Activated naive CD4-positive, alpha-beta T cell treated with anti-CD3 and anti-CD28 coated beads for 36 hours (primary cell): ENCODE results near the gene BTN3A1. TPM values are rescaled to one million over a fixed set of nuclear protein-coding genes. Genes with fewer than 3 reads are reported as not detected.
"Not testable (repeated sequence)": the region's sequence is repeated elsewhere in the genome, so short reads cannot be mapped to it uniquely, and the experiment has no call there.

Experiments used
- CTCF ChIA-PET: fragments of 350-600 bp; sonication (Branson Sonifier 250); formaldehyde crosslinking; loops from one replicate; lab custom pipeline; 2021; ENCODE audit warnings: antibody characterized with exemption; lab: Charles Lee
- DNase-seq: peaks from one replicate; pipeline ENCODE4 v3.0.0-alpha.2; 2020
- H3K27ac Mint-ChIP-seq: one replicate; pipeline ENCODE4 v1.8.0; 2021; ENCODE audit warnings: mild to moderate bottlenecking, mixed read lengths
- H3K27me3 Mint-ChIP-seq: one replicate; pipeline ENCODE4 v1.8.0; 2021; ENCODE audit warnings: low read depth, mixed read lengths
- H3K36me3 Mint-ChIP-seq: one replicate; pipeline ENCODE4 v1.8.0; 2021; ENCODE audit warnings: low read depth, mixed read lengths
- H3K4me1 Mint-ChIP-seq: one replicate; pipeline ENCODE4 v1.8.0; 2021; ENCODE audit warnings: low read depth, mixed read lengths
- H3K4me3 Mint-ChIP-seq: one replicate; pipeline ENCODE4 v1.8.0; 2021; ENCODE audit warnings: mild to moderate bottlenecking, moderate library complexity, mixed read lengths
- H3K9me3 Mint-ChIP-seq: one replicate; pipeline ENCODE4 v1.8.0; 2021; ENCODE audit warnings: mixed read lengths
- intact Hi-C: fragments of 100-400 bp; cut with micrococcal nuclease; formaldehyde crosslinking; loops from one replicate; pipeline ENCODE4 v1.15.1; 2023
- total RNA-seq, 2 experiments: library from RNA; stranded (reverse); gene quantifications; one replicate each; pipeline ENCODE4 v1.2.3, GENCODE V29; 2021

The BTN3A1 gene
- total RNA-seq, 2 experiments from 2014 or later, result 37.6 to 40.0 TPM

DNA sequence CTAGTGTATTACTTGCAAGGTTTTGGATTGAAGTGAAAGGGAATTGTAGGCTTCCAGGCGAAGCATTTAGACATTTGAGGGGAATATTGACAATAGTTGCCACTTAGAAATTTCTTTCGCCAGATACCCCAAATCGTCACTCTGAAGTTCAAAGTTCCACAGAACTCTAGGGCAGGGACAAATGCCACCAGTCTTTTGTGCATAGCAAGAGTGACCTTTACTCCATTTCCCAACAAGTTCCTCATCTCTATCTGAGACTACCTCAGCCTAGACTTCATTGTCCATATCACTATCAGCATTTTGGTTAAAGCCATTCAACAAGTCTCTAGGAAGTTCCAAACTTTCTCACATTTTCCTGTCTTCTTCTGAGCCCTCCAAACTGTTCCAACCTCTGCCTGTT lies 16.7 kb downstream of the BTN3A1 start:
- DNase-seq, H3K27me3 Mint-ChIP-seq, intact Hi-C loops, H3K4me3 Mint-ChIP-seq, H3K27ac Mint-ChIP-seq, H3K4me1 Mint-ChIP-seq: not testable (repeated sequence)
- peaks cover 28% of the 10 kb centered on the region for H3K9me3 Mint-ChIP-seq
- peaks cover 19% of the 10 kb centered on the region for H3K36me3 Mint-ChIP-seq
- CTCF ChIA-PET, result interaction anchor here (0.6 to 1.4 kb wide), 3 partner anchors 65 to 78 kb away, joined by 3 to 6 read pairs (median 4); no protein-coding TSS in a partner anchor

DNA sequence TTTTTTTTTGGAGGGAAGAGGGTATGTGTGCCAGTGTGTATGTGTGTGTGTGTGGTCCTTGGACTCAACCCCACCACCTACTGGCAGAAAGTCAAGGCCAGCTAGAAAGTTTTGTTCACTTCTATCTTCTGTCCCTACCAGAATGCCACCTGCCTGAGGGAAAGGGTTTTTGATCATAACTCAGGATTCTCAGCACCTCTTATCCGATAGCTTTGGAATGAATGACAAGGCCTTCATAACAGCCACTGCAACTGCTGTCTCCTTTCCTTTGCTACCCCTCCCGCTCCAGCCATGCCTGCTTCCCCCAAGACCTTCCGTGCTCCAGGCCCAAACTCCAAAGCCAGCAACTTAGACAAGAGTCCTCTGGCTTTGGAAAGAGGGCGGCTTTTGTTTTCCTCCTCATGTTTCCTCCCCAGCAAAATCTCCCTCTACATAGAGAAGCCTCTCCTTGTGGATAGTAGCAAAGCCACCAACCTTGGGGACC lies 18.7 kb downstream of the BTN3A1 start:
- H3K9me3 Mint-ChIP-seq, result peaks cover 28% of the 10 kb centered on the region
- CTCF ChIA-PET, result interaction anchor here (1.2 to 1.5 kb wide), 2 partner anchors 74 to 80 kb away, joined by 3 to 4 read pairs; no protein-coding TSS in a partner anchor
- intact Hi-C loops, result loop anchor here (1.0 kb wide), 2 partner anchors 18 to 79 kb away; partner anchors contain the start of gene BTN3A1
- H3K4me3 Mint-ChIP-seq, result no peak overlapping the region
- peak; percentile 38 for DNase-seq
- peaks cover 4% of the 10 kb centered on the region for H3K4me1 Mint-ChIP-seq
- H3K27me3 Mint-ChIP-seq, result no peaks in the 10 kb centered on the region
- no peak overlapping the region for H3K27ac Mint-ChIP-seq
- peaks cover 14% of the 10 kb centered on the region for H3K36me3 Mint-ChIP-seq

DNA sequence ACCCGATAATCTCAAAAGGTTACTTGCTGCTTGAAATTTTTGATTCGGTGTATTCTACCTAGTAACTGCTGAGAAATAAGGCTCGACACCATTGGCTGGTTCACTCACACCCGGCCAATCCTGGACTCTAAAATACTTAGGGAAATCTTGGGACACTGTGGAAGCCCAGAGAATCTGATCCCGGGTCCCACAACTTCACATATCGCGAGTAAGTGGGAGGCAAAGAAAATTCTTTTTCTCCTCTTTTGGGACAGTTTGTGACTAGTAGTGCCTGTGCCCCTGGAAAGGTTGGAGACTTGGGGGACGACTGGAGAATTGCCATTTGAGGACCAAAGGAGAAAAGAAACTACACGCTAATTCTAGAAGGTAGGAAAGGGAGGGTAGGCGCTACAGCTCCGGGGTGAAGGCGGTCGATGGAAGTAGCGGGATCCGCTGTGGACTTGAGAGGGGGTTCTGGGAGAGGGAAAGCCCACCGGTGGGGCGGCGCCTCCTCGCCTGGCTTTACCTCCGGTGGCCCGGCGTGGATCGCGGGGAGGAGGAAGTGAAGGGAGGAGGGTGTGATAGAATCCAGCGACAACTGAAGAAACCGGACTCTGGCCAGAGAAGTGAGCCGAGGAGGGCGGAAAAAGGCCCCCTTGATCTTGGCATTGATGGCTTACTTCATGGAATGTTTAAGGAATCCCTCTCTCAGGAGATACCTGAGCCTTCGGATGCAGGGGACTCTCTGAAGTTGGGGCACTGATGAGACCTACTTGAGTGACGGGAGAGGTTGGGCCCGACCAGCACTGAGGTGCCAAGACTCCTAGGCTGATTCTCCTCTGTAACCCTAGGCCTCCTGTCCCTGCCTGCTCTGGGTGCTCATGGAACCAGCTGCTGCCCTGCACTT lies 19.4 kb downstream of the BTN3A1 start:
- DNase-seq, result peak; percentile 61
- Mint-ChIP-seq H3K9me3 (peaks cover 25% of the 10 kb centered on the region), H3K36me3 (peaks cover 9% of the 10 kb centered on the region), H3K4me3 (no peak overlapping the region), H3K4me1 (peaks cover 4% of the 10 kb centered on the region), H3K27ac (peak overlapping the region; percentile 27), H3K27me3 (no peaks in the 10 kb centered on the region)
- intact Hi-C loops, result no loop called here
- CTCF ChIA-PET, result interaction anchor here (1.2 to 1.5 kb wide), 2 partner anchors 73 to 80 kb away, joined by 3 to 4 read pairs; no protein-coding TSS in a partner anchor

DNA sequence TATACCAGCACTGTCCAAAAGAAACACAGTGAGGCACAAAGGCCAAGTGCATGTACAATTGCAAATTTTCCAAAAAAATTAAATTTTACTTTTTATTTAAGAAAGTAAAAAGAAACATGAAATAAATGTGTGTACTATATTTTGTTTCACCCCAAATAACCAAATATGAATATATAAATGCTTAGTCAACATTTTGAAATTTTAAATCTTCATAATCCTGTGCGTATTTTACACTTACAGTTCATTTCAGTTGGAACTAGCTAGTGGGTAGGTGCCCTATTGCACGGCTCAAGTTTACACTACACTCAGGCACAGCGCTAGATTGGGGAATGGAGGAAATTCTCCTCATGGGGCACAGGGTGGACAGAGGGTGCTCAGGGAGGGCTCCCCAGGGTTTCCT lies 20.3 kb downstream of the BTN3A1 start:
- H3K4me1 Mint-ChIP-seq, result peaks cover 4% of the 10 kb centered on the region
- no peak overlapping the region for H3K4me3 Mint-ChIP-seq
- H3K27ac Mint-ChIP-seq, result no peak overlapping the region
- DNase-seq, result no peak
- no peaks in the 10 kb centered on the region for H3K27me3 Mint-ChIP-seq
- intact Hi-C loops, result no loop called here
- CTCF ChIA-PET, result no interaction called here
- peaks cover 18% of the 10 kb centered on the region for H3K9me3 Mint-ChIP-seq
- peaks cover 11% of the 10 kb centered on the region for H3K36me3 Mint-ChIP-seq

DNA sequence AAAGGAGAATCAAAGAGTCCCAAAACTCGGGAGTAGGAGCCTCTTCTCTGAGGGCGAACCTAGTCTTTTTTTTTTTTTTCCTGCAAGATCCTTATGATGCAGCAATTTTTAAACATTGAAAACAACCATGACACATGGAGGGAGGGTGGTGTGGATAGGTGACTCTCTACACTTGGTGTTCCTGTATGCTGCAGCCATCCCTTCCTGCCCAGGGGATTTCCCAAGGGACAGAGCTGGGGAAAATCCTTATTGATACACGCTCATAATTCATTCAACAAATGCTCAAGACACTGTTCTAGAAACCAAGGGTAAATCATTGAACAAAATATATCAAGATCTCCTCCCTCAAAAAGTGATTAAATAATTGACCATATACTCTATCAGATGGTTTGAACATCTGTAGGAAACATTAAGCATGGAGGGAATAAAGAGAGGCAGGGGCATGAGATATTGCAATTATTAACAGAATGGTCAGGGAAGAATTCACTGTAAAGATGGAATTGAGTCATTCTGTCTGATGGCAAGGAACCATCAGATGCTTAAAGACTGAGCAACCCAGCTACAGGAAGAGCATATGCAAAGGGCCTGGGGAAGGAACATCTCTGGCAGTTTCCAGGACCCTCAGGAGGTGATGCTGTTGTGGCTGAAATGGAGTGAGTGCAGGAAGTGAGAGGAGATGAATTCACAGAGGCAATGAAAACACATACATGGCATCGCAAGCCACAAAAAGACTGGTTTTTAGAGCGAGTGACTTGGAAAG lies 24.8 kb downstream of the BTN3A1 start:
- H3K4me3 Mint-ChIP-seq, result no peak overlapping the region
- H3K4me1 Mint-ChIP-seq, result peaks cover 3% of the 10 kb centered on the region
- no peak overlapping the region for H3K27ac Mint-ChIP-seq
- peaks cover 6% of the 10 kb centered on the region for H3K36me3 Mint-ChIP-seq
- H3K9me3 Mint-ChIP-seq, result no peaks in the 10 kb centered on the region
- intact Hi-C loops, result no loop called here
- no peaks in the 10 kb centered on the region for H3K27me3 Mint-ChIP-seq
- DNase-seq, result no peak
- CTCF ChIA-PET, result interaction anchor here (0.7 kb wide), 1 partner anchor 9 kb away, joined by 3 read pairs; no protein-coding TSS in a partner anchor

DNA sequence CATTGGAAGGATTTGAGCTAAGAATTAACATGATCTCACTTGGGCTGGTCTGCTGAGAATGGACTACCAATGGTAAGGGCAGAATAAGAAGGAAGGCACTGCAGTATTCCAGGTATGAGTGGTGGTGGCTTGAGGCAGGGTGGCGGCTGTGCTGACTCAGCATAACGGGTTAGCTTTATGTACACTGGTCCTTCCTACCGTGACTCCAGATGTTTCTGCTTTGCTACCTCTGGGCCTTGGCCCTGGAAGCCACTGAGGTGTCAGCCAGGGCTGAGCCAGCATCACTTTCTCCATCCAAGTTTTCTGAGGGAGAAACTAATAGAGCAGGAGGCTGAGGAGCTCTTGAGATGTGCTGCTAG lies 25.4 kb downstream of the BTN3A1 start:
- DNase-seq, result no peak
- Mint-ChIP-seq H3K27me3 (no peaks in the 10 kb centered on the region), H3K9me3 (no peaks in the 10 kb centered on the region), H3K27ac (no peak overlapping the region), H3K4me3 (no peak overlapping the region), H3K36me3 (peaks cover 6% of the 10 kb centered on the region), H3K4me1 (no peaks in the 10 kb centered on the region)
- CTCF ChIA-PET, result no interaction called here
- intact Hi-C loops, result no loop called here

DNA sequence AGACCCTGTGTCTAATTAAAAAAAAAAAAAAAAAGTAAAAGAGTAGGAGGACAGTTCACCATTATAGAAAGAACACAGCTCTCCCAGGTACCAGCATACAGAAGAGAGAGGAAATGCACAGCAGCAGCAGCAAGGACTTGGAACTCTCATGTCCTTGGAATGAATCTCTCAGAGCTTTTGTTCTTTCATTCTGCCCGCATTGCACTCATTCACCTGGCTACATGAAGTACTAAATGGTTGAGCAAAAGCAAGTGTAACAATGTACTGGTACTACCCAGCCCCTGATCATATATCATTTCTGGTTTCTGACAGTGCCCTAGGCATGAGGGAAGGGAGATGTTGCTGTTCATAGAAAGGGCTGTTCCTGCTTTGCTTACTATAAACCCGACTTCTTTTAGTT lies 26.1 kb downstream of the BTN3A1 start:
- intact Hi-C loops, result no loop called here
- H3K27ac Mint-ChIP-seq, result no peak overlapping the region
- DNase-seq, result no peak
- H3K36me3 Mint-ChIP-seq, result peaks cover 6% of the 10 kb centered on the region
- no peak overlapping the region for H3K4me3 Mint-ChIP-seq
- H3K4me1 Mint-ChIP-seq, result no peaks in the 10 kb centered on the region
- no peaks in the 10 kb centered on the region for H3K27me3 Mint-ChIP-seq
- H3K9me3 Mint-ChIP-seq, result no peaks in the 10 kb centered on the region
- CTCF ChIA-PET, result no interaction called here

DNA sequence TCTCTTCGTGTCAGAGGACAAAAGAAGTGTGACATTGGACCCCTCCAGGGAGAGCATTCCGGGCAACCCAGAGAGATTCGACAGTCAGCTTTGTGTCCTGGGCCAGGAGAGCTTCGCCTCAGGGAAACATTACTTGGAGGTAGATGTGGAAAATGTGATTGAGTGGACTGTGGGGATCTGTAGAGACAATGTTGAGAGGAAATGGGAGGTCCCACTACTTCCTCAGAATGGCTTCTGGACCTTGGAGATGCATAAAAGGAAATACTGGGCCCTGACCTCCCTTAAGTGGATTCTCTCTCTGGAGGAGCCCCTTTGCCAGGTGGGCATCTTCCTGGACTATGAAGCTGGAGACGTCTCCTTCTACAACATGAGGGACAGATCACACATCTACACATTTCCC lies 28.7 kb downstream of the BTN3A1 start:
- Mint-ChIP-seq H3K27ac (no peak overlapping the region), H3K4me1 (no peaks in the 10 kb centered on the region), H3K9me3 (peaks cover 11% of the 10 kb centered on the region)

DNA sequence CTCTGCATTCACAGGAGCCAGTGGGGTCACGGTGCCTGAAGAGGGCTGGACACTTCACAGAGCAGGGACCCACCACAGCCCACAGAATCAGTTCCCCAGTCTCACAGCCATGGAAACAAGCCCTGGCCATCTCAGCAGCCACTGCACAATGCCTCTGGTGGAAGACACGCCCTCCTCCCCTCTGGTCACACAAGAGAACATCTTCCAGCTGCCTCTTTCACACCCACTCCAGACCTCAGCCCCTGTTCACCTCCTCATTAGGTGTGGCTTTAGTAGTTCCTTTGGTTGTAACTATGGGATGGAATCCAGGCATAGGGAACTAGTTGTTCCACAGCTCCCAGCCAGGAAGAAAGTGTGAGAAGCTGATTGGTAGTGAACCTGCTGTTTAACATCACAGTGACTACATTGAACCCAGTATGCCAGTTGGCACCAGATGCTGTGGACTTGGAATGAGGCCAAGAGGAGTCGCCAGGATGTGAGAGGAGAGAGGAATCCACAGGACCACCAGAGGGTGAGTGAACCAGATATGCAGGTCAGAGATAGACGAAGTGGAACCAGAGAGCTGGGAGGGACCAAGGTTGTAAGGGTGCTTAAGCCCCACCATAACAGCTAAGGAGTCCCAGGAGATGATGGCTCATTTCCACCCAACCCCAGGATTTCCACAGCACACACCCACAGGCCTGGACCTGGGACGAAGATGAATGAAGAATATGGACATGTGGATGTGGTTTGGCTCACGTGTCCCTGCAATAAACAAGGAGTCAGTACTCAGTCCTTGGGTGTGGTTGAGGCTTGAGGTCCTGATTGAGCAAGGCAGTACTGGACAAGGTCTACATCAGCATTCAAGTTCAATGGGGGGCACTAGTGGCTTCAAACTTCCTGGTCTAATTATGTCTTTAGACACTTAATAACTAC lies 29.4 kb downstream of the BTN3A1 start:
- Mint-ChIP-seq H3K27me3 (no peaks in the 10 kb centered on the region), H3K4me3 (no peak overlapping the region)
- CTCF ChIA-PET, result interaction anchor here (0.9 kb wide), 1 partner anchor 33 kb away, joined by 3 read pairs; no protein-coding TSS in a partner anchor

More for the DNA sequence above, 28.7 kb downstream of the BTN3A1 start:
- DNase-seq, result no peak
- CTCF ChIA-PET, result no interaction called here
- no peaks in the 10 kb centered on the region for H3K27me3 Mint-ChIP-seq
- H3K4me3 Mint-ChIP-seq, result no peak overlapping the region
- intact Hi-C loops, result no loop called here
- H3K36me3 Mint-ChIP-seq, result peaks cover 6% of the 10 kb centered on the region

DNA sequence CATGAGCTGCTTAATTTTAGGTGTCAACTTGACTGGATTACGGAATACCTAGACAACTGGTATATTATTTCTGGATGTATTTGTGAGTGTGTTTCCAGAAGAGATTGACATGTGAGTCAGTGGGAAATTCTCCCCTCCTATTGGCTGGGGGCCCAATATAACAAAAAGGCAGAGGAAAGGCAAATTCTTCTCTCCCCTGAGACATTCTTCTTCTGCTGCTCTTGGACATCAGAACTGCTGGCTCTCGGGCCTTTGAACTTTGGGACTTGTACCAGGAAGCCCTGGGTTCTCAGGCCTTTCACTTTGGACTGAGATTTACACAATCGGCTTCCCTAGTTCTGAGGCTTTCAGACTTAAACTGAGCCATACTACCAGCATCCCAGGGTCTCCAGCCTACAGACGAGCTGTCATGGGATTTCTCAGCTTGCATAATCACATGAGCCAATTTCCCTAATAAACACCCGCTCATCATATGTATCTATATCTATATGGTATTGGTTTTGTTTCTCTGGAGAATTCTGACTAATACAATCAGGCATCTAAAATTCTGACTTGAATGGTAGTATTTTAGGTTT lies 30.6 kb downstream of the BTN3A1 start:
- CTCF ChIA-PET, result no interaction called here
- DNase-seq, result no peak
- Mint-ChIP-seq H3K36me3 (no peaks in the 10 kb centered on the region), H3K9me3 (peaks cover 11% of the 10 kb centered on the region), H3K4me3 (no peak overlapping the region), H3K4me1 (no peaks in the 10 kb centered on the region), H3K27me3 (no peaks in the 10 kb centered on the region), H3K27ac (no peak overlapping the region)
- intact Hi-C loops, result no loop called here

More for the DNA sequence above, 29.4 kb downstream of the BTN3A1 start:
- intact Hi-C loops, result no loop called here
- H3K9me3 Mint-ChIP-seq, result peaks cover 11% of the 10 kb centered on the region
- no peak for DNase-seq
- H3K27ac Mint-ChIP-seq, result no peak overlapping the region
- peaks cover 6% of the 10 kb centered on the region for H3K36me3 Mint-ChIP-seq
- H3K4me1 Mint-ChIP-seq, result no peaks in the 10 kb centered on the region

DNA sequence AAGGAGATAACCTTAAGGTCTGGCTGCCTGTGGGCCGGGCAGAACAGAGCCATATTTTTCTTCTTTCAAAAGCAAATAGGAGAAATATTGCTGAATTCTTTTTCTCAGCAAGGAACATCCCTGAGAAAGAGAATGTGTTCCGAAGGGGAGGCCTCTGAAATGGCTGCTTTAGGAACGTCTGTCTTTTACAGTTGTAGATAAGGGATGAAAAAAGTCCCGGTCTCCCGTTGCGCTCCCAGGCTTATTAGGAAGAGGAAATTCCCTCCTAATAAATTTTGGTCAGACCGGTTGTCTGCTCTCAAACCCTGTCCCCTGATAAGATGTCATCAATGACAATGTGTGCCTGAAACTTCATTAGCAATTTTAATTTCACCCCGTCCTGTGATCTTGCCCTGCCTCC lies 31.6 kb downstream of the BTN3A1 start:
- CTCF ChIA-PET, H3K27me3 Mint-ChIP-seq, H3K27ac Mint-ChIP-seq, H3K4me1 Mint-ChIP-seq, intact Hi-C loops, H3K4me3 Mint-ChIP-seq, H3K36me3 Mint-ChIP-seq, DNase-seq: not testable (repeated sequence)
- H3K9me3 Mint-ChIP-seq, result peaks cover 11% of the 10 kb centered on the region
